ENCODE measurements around the gene KAT14.

DNA sequence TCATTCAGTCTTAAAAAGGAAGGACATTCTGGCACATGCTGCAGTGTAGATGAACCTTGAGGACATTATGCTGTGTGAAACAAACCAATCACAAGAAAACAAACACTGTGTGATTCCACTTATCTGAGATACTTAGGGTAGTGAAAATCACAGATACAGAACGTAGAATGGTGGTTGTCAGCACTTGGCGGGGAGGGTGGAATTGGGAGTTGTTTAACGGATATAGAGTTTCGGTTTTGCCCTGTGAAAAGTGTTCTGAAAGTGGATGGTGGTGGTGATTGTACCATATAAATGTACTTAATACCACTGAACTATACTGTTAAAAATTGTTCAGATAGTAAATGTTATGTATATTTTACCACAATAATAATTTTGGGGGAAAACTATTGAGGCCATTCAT, 18.4 kb downstream of the KAT14 start:
- TF ChIP-seq POLR2A (IDR thresholded peaks at IDR 0.05) = no peak
- TF ChIP-seq, protein P1, sequence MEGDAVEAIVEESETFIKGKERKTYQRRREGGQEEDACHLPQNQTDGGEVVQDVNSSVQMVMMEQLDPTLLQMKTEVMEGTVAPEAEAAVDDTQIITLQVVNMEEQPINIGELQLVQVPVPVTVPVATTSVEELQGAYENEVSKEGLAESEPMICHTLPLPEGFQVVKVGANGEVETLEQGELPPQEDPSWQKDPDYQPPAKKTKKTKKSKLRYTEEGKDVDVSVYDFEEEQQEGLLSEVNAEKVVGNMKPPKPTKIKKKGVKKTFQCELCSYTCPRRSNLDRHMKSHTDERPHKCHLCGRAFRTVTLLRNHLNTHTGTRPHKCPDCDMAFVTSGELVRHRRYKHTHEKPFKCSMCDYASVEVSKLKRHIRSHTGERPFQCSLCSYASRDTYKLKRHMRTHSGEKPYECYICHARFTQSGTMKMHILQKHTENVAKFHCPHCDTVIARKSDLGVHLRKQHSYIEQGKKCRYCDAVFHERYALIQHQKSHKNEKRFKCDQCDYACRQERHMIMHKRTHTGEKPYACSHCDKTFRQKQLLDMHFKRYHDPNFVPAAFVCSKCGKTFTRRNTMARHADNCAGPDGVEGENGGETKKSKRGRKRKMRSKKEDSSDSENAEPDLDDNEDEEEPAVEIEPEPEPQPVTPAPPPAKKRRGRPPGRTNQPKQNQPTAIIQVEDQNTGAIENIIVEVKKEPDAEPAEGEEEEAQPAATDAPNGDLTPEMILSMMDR (IDR thresholded peaks at IDR 0.05) = no peak

Data from breast epithelium (tissue), 3 donors.